Activated CD4-positive, alpha-beta T cell treated with anti-CD3 and anti-CD28 coated beads, Interleukin-2, amount 50 U/mL, for 1 hour (primary cell): ENCODE results near the gene CNNM2.
"Not testable (repeated sequence)": the region's sequence is repeated elsewhere in the genome, so short reads cannot be mapped to it uniquely, and the experiment has no call there.

Source experiments
- DNase-seq: peaks from one replicate; pipeline ENCODE4 v3.0.0-alpha.2; 2020

CNNM2 gene

DNA sequence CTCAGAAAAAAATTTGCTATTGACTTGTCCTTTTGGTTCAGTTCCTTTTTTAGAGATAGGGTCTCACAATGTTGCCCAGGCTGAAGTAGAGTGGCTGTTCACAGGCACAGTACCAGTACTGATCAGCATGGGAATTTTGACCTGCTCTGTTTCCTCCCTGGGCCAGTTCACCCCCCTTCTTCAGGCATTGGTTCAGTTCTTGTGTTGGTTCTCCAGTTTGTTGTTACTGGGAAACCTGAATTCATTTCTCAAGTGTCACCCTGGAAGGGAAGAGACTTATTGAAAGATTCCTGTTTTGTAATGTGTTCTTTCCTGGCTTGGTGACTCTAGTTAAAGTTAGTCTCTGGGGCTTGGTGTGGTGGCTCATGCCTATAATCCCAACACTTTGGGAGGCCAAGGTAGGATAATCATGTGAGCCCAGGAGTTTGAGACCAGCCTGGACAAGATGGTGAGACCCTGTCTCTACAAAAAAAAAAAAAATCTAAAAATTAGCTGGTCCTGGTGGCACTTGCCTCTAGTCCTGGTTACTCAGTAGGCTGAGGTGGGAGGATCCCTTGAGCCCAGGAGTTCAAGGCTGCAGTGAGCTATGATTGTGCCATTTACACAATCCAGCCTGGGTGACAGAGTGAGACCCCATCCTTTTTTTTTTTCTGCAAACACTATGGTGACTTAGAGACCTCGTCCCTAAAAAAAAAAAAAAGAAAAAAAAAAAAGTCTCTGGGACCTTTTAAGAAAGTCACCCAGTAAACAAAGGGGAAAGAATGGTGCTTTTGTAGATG, 52.7 kb downstream of the CNNM2 start:
- no peak for DNase-seq

DNA sequence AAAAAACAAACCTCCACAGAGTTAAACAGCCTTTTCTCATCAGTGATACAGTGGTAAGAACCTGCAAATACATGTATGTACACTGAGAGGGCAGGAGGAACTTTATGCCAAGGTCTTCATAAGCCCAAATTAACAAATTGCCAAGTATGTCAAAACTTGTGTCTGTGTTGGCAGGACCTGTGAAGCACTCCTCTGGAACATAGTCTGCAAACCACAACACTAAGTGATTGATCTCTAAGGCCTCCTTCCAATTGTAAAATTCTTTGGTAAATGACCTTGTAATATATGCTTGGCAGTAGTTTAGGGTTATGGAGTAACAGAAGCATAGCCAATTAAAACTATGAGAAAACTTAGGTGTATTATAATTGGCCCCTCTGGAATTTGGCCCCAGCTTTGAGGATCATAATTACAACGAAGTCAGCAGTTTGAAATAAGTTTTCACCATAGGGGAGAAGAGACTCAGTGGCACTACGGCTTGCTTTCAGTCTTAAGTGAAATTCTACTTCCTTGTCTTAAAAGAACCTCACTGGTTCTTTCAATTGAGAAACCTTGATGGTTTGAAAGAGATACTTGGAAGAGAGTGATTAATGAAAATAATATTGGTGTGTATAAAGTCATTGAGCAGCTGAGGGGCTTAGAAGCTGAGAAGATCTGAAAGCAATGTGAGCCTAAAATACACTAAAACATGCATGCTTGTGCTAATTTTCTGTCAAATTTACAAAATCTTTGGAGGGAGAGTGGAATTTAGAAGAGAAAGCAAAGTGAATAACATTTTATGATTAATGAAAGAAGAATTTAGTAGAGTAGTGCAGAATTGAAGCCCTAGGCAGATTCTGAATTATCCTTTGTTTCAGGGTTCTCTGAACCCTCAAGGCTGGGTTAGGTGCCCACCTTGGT, 57.6 kb downstream of the CNNM2 start:
- no peak for DNase-seq

DNA sequence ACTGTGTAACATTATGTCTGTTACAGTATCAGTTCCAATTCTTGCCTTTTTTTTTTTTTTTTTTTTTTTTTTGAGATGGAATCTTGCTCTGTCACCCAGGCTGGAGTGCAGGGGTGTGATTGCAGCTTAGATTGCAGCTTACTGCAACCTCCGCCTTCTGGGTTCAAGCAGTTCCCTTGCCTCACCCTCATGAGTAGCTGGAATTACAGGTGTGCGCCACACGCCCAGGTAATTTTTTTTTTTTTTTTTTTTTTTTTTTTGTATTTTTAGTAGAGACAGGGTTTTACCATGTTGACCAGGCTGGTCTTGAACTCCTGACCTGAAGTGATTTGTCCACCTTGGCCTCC, 58.3 kb downstream of the CNNM2 start:
- not testable (repeated sequence) for DNase-seq

DNA sequence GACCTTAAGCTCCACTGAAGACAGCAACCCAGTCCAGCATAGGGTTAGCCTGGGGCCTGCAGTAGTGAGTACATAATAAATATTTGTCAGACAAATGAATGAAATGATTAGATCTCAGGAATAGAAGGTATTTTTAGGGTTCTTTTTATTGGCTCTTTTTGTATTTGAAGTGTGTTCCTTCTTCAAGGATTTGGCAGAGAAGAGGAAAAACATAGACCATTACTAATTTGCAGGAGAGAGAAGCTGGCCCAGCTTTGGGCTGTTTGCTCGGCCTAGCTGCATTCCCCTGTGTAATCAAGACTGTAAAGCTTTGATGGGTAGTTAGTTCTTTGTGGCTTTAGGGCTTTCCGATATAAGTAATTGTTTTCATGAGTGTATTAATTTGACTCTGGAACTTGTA, 64.2 kb downstream of the CNNM2 start:
- no peak for DNase-seq

DNA sequence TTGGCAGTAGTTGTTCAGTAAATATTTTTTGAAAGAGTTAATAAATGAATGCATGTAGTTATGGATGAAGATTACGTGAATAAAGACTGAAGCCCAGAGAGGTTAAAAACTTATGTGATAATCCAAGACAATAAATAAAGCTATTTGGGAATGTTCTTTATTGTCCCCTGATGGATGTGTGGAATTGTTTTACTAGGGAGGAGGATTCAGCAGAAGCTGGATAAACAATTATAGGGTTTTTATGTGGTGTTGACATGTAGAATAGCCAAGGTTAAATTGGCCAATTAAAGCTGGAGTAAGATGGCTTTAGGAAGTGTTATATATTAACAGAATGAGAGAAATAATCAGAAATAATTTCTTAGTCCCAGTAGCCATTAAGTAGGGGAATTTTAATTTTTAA, 66.0 kb downstream of the CNNM2 start:
- no peak for DNase-seq

DNA sequence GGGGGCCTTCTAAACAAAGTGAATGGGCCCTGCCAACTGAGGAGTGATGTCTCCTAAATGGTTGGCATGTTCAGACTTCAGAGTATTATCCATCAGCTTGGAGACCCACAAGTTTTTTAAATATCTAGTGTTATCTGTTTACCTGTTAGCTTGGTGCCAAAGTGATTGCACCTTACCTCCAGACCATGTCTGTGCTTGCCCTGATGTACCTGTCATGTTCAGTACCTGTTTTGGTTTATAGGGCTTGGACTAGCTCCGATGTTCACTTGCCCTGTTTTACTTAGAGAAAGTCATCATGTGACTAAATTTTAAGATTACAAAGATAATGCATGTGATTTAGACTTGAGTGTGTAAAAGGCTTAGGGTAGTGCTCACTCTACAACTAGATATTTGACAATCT, 67.7 kb downstream of the CNNM2 start:
- DNase-seq: no peak

DNA sequence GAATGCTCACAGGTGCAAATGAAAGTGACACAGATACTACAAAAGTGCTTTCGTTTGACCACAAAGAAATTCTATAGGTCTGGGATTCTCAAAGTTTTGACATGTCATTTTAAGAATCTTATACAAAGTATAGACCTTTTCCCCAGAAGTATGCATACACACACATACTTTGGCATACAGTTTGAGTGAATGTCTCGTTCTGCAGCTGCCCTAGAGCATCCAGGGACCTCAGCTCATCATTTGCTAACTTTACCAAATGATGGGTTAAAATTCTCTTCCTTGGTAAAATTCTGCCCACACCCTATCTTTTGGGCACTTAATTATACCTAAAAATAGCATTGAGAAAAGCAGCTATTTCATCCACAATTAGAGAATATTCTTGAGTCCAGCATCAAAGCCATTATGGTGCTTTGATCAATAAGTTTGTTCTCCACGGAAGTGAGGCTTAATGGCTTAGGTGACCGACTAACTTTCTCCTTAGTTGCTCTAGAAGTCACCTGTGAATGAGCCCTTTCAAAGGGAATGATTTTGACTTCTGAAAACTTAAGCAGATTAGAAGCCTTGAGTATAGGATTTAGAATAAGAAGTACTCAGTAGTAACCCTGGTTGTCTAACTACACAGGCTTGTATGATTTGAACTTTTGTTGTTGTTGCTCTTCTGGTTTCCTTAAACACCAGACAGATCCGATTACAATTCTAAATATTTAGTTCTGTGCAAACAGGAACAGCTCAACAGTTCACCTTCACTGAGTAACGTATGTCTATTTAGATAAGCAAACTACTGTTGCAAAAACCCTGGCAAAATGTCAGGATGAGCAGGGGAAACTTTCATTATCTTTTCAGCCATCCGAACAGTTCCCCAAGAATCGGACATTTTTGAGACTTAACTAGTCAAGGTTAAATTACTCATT, 70.6 kb downstream of the CNNM2 start:
- DNase-seq: no peak

DNA sequence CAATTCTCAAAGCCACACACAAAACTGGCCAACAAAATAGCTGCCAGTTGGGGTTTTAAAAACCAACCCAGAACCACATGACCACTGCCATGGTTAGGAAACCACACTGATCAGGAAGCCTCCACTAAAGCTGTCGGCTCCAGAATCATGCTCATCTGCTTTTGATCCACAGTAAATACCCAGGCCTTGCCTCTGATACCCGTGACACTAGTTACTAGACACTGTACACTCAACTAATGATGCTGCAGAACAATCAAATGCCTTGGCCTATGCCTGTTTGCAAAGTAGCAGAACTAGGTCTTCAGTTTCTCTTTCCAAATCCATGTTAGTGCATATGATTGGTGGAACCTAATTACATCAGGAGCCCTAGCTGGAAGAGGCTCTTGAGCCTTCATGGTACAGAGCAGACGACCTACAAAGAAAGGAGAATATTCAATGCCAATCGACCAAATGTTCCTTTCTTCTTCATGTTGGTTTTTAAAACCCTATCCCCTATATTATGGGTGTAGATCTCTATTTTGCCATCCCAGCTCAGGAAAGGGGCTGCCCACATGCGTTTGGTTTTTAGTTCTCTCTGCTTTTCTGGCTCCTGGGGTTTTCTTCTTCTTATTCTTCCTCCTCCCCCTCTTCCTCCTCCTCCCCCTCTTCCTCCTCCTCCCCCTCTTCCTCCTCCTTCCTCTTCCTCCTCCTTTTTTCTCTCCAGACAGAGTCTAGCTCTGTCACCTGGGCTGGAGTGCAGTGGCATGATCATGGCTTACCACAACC, 76.6 kb downstream of the CNNM2 start:
- no peak for DNase-seq

DNA sequence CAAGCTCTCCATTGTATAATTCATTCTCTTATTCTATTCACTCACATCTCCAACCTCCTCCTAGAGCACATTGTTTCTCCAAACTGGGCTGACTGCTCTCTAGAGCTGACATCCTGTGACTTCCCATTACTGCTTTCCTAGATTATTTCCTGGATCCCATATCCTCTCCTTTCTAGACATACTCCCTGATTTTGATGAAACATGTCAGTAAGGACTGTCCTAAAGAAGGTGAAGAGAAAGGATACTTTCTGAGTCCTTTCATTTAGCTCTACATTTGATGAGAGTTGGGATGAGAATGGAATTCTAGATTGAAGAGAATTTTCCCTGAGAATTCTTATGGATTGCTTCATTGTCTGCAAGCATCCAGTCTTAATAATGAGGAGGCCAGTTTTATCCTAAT, 78.8 kb downstream of the CNNM2 start:
- DNase-seq: no peak

DNA sequence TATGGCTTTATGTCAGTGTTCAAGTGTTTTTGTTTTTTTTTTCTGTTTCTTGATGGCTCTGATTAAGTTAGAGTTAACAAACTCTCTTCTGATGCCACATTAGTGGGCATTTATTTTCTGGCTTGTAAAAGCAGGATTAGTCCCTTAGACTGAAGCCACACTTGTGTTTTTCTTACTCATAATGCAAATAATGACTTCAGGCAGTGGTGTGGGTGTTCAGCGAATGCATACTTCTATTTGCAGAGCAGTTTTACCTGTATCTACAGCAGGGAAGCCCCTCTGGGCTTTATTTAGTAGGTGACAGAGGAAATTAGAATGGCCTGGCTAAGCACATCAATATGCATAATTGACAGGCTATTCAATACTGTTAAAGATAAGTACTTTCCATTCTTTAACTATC, 79.9 kb downstream of the CNNM2 start:
- DNase-seq: no peak

DNA sequence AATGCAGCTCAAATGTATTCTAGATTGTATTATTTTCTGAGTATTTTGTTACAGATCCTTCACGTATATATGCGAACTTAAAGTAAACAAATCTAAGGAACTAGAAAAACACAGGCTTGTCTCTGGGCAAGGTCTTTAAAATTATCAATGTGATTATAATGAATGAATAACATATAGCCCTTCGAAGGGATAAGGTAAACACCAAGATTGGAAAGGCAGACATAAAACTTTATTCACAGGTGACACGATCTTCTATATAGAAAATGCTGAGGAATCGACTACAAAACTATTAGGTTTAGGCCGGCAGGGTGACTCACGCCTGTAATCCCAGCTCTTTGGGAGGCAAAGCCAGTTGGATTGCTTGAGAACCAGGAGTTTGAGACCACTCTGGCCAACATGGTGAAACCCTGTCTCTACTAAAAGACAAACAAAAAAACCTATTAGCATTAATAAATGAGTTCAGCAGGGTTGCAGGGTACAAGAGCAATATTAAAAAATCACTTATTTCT, 80.4 kb downstream of the CNNM2 start:
- DNase-seq: no peak

DNA sequence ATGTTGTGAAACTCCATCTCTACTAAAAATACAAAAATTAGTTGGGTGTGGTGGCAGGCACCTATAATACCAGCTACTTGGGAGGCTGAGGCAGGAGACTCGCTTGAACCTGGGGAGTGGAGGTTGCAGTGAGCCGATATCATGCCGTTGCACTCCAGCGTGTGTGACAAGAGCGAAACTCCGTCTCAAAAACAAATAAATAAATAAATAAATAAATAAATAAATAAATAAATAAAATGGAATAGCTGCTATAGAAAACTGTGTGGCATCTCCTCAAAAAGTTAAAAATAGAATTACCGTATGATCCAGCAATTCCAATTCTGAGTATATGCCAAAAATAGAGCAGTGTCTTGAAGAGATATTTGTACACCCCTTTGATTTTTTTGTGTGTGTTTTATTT, 82.0 kb downstream of the CNNM2 start:
- DNase-seq: not testable (repeated sequence)

DNA sequence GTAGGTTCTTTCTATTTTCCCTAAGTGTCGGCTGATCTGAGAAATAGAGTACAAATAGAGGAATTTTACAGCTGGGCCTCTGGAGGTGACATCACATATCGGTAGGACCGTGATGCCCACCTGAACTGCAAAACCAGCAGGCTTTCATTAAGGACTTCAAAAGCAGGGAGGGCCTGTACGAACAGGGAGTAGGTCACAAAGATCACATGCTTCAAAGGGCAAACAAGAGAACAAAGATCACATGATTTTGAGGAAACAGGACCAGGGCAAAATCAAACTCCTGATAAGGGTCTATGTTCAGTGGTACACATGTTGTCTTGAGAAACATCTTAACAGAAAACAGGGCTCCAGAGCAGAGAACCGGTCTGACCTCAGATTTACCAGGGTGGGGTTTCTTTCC, 88.9 kb downstream of the CNNM2 start:
- no peak for DNase-seq

DNA sequence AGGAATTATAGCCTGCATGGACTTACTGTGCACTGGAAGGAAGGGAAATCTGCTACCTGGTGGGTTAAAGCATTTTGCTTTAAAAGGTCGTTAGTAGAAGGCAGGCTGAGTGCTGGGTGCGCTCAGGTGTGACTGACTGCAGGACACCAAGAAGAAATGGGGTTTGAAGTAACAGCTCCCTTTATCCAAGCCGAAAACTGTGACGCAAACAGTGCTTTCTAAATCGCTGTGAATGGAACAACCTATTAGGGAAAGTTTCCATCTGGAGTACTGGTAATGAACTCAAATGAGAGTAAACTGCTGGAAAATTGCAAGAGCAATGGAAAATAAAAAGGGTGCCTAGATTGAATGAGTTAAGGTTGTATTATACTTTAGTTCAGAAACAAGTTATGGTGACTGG, 95.3 kb downstream of the CNNM2 start:
- DNase-seq: no peak

DNA sequence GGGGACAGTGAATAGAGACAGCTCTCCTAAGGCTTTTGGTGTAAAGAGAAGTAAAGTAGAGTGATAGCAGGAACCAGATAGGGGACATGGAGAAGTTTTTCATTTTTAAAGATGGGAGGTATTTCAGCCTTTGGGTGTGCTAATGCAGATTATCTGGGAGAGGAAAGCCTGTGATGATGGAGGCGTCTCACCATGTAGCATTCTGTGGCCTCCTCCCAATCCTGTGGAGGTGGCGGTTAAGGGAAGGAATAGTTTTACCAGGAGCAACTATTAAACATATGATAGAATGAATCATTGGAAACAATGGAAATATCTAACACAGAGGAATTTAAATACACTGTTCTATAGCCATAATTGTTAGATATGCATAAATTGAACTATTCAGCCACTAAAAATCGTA, 101.3 kb downstream of the CNNM2 start:
- DNase-seq: no peak

DNA sequence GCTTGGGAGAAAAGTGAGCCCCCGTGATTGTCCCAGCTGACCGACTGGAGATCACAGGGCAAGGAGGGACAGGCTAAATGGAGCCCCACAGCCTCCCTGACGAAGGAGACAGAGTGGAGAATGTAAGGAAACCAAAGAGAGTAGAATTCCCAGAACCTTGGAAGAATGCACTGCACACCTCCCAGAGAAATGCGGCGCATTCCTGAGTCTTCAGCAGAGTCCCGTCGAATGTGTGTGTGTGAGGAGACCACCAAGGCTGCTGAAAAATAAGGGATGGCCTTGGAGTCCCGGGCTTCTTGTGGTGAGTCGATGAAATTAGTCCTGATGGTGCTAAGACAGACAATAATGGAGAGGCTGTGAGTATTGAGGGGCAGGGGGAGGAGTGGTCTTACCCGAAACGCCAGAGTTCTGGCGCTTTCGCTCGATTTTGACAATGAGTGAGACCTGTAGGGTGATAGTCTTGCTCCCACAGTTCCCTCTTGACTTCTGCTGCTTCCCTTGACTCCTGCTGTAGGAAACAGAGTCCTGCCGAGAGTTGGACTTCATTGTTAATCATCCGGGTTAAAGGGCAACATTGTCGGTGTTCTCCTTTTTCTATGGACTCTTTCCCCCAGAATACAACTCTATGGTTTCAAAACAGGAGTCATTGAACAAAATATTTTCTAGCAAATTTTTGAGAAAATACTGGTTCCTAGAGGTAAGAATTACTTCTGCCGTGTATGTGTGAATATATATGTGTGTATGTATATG, 103.2 kb downstream of the CNNM2 start:
- DNase-seq: no peak

DNA sequence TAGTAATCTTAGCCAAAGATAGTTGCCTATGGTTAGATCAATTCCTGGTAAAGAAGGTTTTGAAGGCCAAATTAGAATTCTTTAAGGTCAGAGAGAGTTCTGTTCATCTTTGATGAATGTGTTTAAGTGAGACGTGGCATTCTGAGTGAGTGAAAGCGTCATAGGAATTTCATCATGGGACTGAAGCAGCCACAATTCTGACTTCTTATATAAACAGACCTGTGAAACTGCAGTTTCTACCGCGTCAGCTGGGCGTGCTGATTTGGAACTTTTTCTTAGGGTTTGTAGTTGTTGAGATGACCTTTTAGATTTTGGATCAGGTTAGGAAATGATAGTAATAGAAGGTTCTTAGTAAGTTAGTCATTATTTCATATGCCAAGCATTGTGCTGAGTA, 103.8 kb downstream of the CNNM2 start:
- no peak for DNase-seq

DNA sequence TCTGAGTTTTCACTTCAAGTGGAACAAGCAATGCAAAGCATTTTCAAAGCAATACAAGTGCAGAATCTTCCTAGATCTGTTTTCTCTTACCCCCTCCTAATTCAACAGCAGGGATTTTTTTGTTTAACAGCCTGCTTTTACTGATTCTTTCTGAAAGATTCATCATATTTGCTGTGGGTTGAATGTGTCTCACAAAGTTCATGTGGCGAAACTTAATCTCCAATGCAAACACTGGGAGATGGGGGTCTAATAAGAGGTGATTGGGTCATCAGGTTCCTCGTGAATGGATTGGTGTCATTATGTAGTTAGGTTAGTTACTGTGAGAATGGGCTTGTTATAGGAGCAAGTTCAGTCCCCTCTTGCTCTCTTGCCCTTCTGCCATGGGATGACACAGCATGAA, 107.6 kb downstream of the CNNM2 start:
- DNase-seq: no peak

DNA sequence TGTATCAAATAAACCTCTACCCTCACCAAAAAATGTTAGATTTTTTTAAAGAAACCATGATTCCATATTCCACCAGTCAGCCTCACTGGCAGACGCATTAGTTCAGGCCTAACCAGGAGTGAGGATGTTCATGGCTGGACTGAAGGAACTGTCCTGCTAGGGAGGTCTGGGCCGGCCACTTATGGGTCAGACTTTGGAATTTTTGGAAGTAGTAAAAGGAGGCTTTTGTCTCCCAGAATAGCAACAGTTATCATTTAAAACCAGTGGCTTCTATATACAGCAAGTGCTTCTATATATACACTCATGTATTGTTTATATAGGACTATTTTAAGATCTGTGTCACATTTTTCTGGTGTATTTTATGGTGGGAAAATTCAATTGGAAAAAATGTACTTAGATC, 120.5 kb downstream of the CNNM2 start:
- DNase-seq: no peak

DNA sequence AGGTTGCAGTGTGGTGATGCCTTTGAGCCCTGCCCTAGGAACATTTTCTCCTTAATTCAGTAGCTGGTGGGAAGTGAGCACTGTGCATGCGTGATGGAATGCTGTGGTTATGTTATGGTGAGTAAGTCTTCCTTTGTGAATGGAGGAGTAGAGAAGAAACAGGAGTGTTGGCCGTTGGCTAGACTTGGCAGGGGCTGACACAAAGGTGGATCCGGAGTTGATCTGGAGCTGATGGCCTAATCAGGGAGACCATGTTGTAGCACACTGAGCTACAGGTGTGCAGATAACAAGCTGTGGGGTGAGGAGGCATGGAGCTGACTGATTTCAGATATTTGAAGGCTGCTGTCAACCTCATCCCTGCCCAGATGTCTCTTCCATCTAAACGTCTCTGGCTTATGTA, 122.3 kb downstream of the CNNM2 start:
- DNase-seq: no peak

DNA sequence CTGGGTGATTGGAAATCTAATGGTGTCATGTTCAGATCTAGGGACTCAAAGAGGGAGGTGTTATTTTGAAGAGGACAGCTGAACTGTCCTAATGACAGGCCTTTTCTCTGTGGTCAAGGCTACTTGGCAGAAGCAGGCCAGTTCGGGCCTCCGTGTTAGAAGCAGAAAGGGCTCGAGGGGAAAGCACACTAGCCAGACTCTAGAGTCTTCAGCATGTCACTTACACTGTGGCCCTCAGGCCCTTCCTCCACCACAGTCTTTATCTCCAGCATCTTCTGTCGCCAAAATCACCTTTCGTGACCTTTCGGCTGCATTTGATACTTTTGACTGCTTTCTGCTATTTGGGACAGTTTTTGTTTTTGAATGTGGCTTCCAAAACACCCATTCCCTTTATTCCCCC, 123.3 kb downstream of the CNNM2 start:
- DNase-seq: no peak

DNA sequence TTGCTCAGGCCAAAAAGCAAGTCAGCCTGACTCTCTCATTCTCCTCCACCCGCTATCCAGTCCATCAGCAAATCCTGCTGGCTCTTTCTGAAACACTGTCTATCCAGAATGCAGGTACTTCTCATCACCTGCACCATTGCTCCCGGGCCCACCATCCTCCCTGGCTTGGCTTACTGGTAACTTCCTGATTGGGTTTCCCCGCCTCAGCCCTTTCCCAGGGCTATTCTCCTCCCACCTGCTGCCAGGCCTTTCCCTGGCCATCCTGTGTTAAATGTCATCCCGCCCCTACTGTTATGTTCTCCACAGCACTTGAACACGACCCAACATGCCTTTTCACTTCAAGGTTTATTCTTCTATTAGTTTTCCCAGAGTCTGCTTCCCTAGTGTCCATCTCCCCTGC, 124.0 kb downstream of the CNNM2 start:
- no peak for DNase-seq
